ENCODE data around the gene LAMC3.

Gene LAMC3

GRCh38 chr9:131081868-131082267, 72.9 kb downstream of the LAMC3 start:
- no peaks in the 10 kb centered on the region for H3K27me3 ChIP-seq (ENCODE audit: control insufficient read depth, insufficient read depth, low read length)
- H3K9ac ChIP-seq (ENCODE audit: low read length) = no peak overlapping the region
- no peaks in the 10 kb centered on the region for H3K4me1 ChIP-seq (ENCODE audit: control insufficient read depth, insufficient read depth, low read length)
- H3K36me3 ChIP-seq (ENCODE audit: control insufficient read depth, insufficient read depth, low read length) = no peaks in the 10 kb centered on the region
- no peak overlapping the region for H3K4me3 ChIP-seq (ENCODE audit: low read length)
- no peak overlapping the region for H3K27ac ChIP-seq (ENCODE audit: low read depth, low read length)

GRCh38 chr9:131082774-131083512, 74.0 kb downstream of the LAMC3 start:
- Histone ChIP-seq H3K9ac (ENCODE audit: low read length) (no peak overlapping the region), H3K27me3 (ENCODE audit: control insufficient read depth, insufficient read depth, low read length) (no peaks in the 10 kb centered on the region), H3K4me3 (ENCODE audit: low read length) (no peak overlapping the region), H3K4me1 (ENCODE audit: control insufficient read depth, insufficient read depth, low read length) (no peaks in the 10 kb centered on the region), H3K36me3 (ENCODE audit: control insufficient read depth, insufficient read depth, low read length) (no peaks in the 10 kb centered on the region), H3K27ac (ENCODE audit: low read depth, low read length) (no peak overlapping the region)

- Histone ChIP-seq H3K36me3 (ENCODE audit: control insufficient read depth, insufficient read depth, low read length) (no peaks in the 10 kb centered on the region), H3K9ac (ENCODE audit: low read length) (no peak overlapping the region), H3K27ac (ENCODE audit: low read depth, low read length) (no peak overlapping the region), H3K4me1 (ENCODE audit: control insufficient read depth, insufficient read depth, low read length) (no peaks in the 10 kb centered on the region), H3K27me3 (ENCODE audit: control insufficient read depth, insufficient read depth, low read length) (no peaks in the 10 kb centered on the region), H3K4me3 (ENCODE audit: low read length) (no peak overlapping the region)
These were observed 75.8 kb downstream of the LAMC3 start for GRCh38 chr9:131084661-131085369.

- no peaks in the 10 kb centered on the region for H3K27me3 ChIP-seq (ENCODE audit: control insufficient read depth, insufficient read depth, low read length)
- no peaks in the 10 kb centered on the region for H3K4me1 ChIP-seq (ENCODE audit: control insufficient read depth, insufficient read depth, low read length)
- H3K4me3 ChIP-seq (ENCODE audit: low read length) = no peak overlapping the region
- no peaks in the 10 kb centered on the region for H3K36me3 ChIP-seq (ENCODE audit: control insufficient read depth, insufficient read depth, low read length)
- no peak overlapping the region for H3K27ac ChIP-seq (ENCODE audit: low read depth, low read length)
- H3K9ac ChIP-seq (ENCODE audit: low read length) = no peak overlapping the region
These were observed 76.6 kb downstream of the LAMC3 start for GRCh38 chr9:131085370-131086122.

GRCh38 chr9:131087354-131087893, 78.5 kb downstream of the LAMC3 start:
- Histone ChIP-seq H3K9ac (ENCODE audit: low read length) (no peak overlapping the region), H3K4me1 (ENCODE audit: control insufficient read depth, insufficient read depth, low read length) (no peaks in the 10 kb centered on the region), H3K36me3 (ENCODE audit: control insufficient read depth, insufficient read depth, low read length) (no peaks in the 10 kb centered on the region), H3K27me3 (ENCODE audit: control insufficient read depth, insufficient read depth, low read length) (no peaks in the 10 kb centered on the region), H3K4me3 (ENCODE audit: low read length) (no peak overlapping the region), H3K27ac (ENCODE audit: low read depth, low read length) (no peak overlapping the region)

- no peak overlapping the region for H3K4me3 ChIP-seq (ENCODE audit: low read length)
- H3K36me3 ChIP-seq (ENCODE audit: control insufficient read depth, insufficient read depth, low read length) = no peaks in the 10 kb centered on the region
- no peak overlapping the region for H3K9ac ChIP-seq (ENCODE audit: low read length)
- no peaks in the 10 kb centered on the region for H3K4me1 ChIP-seq (ENCODE audit: control insufficient read depth, insufficient read depth, low read length)
- no peak overlapping the region for H3K27ac ChIP-seq (ENCODE audit: low read depth, low read length)
- H3K27me3 ChIP-seq (ENCODE audit: control insufficient read depth, insufficient read depth, low read length) = peaks cover 14% of the 10 kb centered on the region
These were observed 81.2 kb downstream of the LAMC3 start for GRCh38 chr9:131090025-131090787.

GRCh38 chr9:131091352-131091992, 82.5 kb downstream of the LAMC3 start:
- Histone ChIP-seq H3K36me3 (ENCODE audit: control insufficient read depth, insufficient read depth, low read length) (no peaks in the 10 kb centered on the region), H3K27ac (ENCODE audit: low read depth, low read length) (no peak overlapping the region), H3K9ac (ENCODE audit: low read length) (no peak overlapping the region), H3K4me3 (ENCODE audit: low read length) (no peak overlapping the region), H3K4me1 (ENCODE audit: control insufficient read depth, insufficient read depth, low read length) (no peaks in the 10 kb centered on the region), H3K27me3 (ENCODE audit: control insufficient read depth, insufficient read depth, low read length) (peaks cover 17% of the 10 kb centered on the region)

GRCh38 chr9:131092030-131092429, 83.1 kb downstream of the LAMC3 start:
- no peak overlapping the region for H3K4me3 ChIP-seq (ENCODE audit: low read length)
- no peak overlapping the region for H3K9ac ChIP-seq (ENCODE audit: low read length)

GRCh38 chr9:131092548-131093440, 83.8 kb downstream of the LAMC3 start:
- Histone ChIP-seq H3K27me3 (ENCODE audit: control insufficient read depth, insufficient read depth, low read length) (peaks cover 17% of the 10 kb centered on the region), H3K36me3 (ENCODE audit: control insufficient read depth, insufficient read depth, low read length) (no peaks in the 10 kb centered on the region), H3K27ac (ENCODE audit: low read depth, low read length) (no peak overlapping the region), H3K4me3 (ENCODE audit: low read length) (no peak overlapping the region), H3K9ac (ENCODE audit: low read length) (no peak overlapping the region), H3K4me1 (ENCODE audit: control insufficient read depth, insufficient read depth, low read length) (no peaks in the 10 kb centered on the region)

More at GRCh38 chr9:131092030-131092429, 83.1 kb downstream of the LAMC3 start:
- Histone ChIP-seq H3K4me1 (ENCODE audit: control insufficient read depth, insufficient read depth, low read length) (no peaks in the 10 kb centered on the region), H3K36me3 (ENCODE audit: control insufficient read depth, insufficient read depth, low read length) (no peaks in the 10 kb centered on the region), H3K27ac (ENCODE audit: low read depth, low read length) (no peak overlapping the region), H3K27me3 (ENCODE audit: control insufficient read depth, insufficient read depth, low read length) (peaks cover 17% of the 10 kb centered on the region)

- Histone ChIP-seq H3K27me3 (ENCODE audit: control insufficient read depth, insufficient read depth, low read length) (peaks cover 17% of the 10 kb centered on the region), H3K4me1 (ENCODE audit: control insufficient read depth, insufficient read depth, low read length) (no peaks in the 10 kb centered on the region), H3K4me3 (ENCODE audit: low read length) (no peak overlapping the region), H3K9ac (ENCODE audit: low read length) (no peak overlapping the region), H3K27ac (ENCODE audit: low read depth, low read length) (no peak overlapping the region), H3K36me3 (ENCODE audit: control insufficient read depth, insufficient read depth, low read length) (no peaks in the 10 kb centered on the region)
These were observed 85.0 kb downstream of the LAMC3 start for GRCh38 chr9:131094015-131094414.

GRCh38 chr9:131094622-131095021, 85.6 kb downstream of the LAMC3 start:
- Histone ChIP-seq H3K36me3 (ENCODE audit: control insufficient read depth, insufficient read depth, low read length) (no peaks in the 10 kb centered on the region), H3K4me3 (ENCODE audit: low read length) (no peak overlapping the region), H3K27ac (ENCODE audit: low read depth, low read length) (no peak overlapping the region), H3K27me3 (ENCODE audit: control insufficient read depth, insufficient read depth, low read length) (peaks cover 17% of the 10 kb centered on the region), H3K9ac (ENCODE audit: low read length) (no peak overlapping the region), H3K4me1 (ENCODE audit: control insufficient read depth, insufficient read depth, low read length) (no peaks in the 10 kb centered on the region)
